ENCODE measurements around the gene CSGALNACT2.

Gene CSGALNACT2

DNA sequence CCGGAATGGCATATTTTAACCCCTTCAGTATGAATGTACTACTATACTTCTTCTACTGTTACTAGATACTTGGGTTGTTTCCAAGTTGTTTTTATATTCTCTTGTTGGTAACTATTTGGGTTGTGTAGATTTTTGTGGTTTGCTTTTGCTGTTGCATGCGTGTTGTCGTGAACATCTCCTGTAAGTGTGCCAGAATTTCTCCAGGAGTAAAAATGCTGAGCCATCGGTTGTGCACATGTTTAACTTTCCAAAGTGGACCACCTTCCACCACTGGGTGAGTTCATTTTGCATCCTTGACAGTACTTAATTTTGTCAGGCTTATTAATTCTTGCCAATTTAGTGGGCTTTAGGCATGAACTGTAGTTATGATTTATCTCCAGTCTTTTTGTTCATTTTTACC is 47.9 kb downstream of the CSGALNACT2 start:
- DNase-seq (ENCODE audit: low read depth in 2 of 2), result no peak

DNA sequence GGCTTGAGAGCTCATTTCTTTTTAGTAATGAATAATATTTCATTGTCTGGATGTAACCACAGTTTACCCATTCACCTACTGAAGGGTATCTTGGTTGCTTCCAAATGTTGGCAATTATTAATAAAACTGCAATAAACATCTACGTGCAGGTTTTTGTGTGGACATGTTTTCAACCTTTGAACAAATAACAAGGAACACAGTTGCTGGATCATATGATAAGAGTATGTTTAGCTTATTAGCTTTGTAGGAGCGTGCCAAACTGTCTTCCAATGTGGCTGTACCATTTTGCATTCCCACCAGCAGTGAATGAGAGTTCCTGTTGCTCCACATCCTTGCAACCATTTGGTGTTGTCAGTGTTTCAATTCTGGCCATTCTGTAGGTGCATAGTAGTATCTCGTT is 49.0 kb downstream of the CSGALNACT2 start:
- DNase-seq (ENCODE audit: low read depth in 2 of 2), result no peak

DNA sequence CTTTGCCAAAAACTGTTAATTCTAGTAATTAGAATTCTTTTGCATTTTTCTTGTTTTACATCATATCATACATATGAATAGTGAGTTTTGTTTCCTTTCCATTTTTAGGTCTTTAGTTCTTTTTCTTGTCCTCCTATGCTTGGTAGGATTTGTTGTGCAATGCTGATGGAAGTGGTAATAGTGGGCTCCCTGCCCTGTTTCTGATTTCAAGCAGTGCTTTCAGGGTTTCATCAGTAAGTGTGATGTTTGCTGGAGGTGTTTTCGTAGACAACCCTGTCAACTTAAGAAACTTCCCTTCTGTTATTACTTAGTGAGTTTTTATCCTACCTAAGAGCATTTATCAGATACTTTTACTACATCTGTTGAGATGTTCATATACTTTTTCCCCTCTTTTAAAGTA is 50.5 kb downstream of the CSGALNACT2 start:
- DNase-seq (ENCODE audit: low read depth in 2 of 2), result no peak

DNA sequence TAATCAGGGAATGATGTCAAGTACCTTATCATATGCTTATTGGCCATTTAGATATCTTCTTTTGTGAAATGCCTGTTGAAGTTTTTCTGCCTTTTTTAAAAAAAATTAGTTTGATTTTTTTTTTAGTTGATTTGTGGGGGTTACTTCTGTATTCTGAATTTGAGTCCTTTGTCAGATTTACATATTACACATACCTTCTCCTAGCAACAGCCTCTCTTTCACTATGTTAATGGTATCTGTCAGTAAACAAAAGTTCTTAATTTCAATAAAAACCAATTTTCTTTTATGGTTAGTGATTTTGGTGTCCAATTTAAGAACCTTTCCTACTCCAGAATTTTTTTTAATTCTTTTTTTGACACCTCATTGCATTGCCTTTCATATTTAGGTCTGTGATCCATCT is 52.0 kb downstream of the CSGALNACT2 start:
- DNase-seq (ENCODE audit: low read depth in 2 of 2), result no peak

DNA sequence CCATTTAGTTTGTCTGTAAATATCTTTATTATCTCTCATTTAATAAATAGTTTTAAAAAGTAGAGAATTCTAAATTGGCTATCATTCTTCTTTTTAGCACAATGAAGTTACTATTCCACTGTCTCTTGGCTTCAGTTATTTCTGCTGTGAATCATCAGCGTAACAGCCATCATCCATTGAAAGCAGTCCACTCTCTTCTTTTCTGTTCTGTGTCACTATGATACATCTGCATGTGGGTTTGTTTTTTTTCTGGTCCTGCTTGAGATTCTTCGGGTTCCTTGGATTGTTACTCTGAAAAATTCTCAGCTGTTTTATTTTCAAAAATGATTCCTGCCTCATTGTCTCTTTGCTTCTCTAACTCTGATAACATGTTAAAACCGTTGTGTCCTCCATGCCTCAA is 52.5 kb downstream of the CSGALNACT2 start:
- DNase-seq (ENCODE audit: low read depth in 2 of 2), result no peak

DNA sequence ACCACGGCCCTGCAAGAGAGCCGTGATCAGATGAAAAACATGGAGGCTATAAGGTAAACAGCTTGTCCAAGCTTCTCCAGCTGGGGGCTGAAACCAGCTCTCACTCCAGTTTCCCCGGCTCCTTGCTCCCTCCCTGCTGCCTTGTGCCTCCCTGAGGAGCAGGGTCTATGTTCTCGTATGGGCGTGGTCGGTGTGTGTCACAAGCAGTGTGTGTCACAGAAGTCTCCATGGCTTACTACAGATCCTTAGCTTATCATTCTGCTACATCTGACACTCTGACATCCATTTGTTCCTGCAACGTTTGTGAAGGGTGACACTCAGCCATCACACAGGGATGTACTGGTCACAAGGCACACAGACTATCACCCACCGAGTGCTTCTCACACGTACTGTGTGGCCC is 54.6 kb downstream of the CSGALNACT2 start:
- DNase-seq (ENCODE audit: low read depth in 2 of 2), result no peak

DNA sequence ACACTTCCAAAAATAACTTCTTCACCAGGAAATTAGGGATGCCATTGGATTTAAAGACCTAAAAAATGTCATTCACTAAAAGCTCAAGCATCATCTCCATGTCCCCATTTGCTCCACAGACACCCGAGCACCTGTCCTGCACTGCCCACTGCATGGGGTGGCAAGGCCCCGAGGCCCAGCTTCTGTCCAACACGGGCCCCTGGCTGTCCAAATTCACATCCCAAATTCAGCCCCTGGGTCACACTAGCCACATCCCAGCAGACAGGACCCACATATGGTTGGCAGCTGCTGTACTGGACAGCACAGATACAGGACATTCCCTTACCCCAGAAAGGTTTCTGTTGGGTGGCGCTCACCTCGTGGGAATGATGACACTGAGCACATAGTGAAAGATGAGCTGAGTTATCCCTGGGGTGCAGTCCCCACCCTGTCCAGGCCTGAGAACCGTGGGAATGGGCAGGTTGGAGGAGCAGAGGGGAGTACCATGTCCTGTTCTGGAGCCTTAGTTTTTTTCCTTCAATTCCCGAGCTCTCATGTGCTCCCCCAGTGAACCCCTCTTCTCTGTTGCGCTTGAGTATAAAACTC is 55.3 kb downstream of the CSGALNACT2 start:
- DNase-seq (ENCODE audit: low read depth in 2 of 2), result no peak

DNA sequence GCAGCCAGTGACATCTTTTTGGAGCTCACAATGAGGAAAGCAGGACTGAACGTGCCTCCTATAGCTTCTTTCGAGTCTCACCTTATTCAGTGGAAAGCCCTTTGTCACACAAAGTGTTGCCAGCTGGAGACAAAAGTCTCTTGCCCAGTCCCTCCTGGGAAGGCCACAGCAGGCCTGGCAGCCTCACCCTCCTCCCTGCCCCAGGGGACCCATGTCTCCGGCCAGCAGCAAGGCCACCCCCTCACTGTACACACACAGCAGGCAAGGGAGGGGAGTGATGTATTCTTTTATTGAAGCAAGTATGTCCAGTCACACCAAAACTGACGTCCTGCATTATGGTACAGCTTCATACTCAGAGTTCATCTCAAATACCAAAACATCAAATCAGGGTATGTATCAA is 56.0 kb downstream of the CSGALNACT2 start:
- no peak for DNase-seq (ENCODE audit: low read depth in 2 of 2)

DNA sequence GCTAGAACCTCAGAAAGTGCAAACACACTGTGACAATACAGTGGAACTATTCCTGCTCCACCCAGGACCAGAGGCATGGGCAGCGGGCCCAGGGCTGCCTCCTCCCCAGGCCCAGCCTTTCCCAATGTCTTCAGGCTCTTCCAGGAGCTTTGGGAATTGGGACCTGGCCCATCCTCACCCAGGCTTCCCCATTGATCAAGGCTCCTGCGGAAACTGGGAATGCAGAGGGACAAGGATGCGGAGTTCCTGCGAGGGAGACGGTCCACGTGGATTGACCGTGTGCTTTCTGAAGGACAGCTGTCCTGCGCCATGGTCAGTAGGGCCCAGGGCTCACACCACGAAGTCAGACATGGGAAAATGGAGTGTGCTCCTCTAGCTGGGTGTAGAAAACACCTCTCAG is 56.6 kb downstream of the CSGALNACT2 start:
- DNase-seq (ENCODE audit: low read depth in 2 of 2), result no peak

DNA sequence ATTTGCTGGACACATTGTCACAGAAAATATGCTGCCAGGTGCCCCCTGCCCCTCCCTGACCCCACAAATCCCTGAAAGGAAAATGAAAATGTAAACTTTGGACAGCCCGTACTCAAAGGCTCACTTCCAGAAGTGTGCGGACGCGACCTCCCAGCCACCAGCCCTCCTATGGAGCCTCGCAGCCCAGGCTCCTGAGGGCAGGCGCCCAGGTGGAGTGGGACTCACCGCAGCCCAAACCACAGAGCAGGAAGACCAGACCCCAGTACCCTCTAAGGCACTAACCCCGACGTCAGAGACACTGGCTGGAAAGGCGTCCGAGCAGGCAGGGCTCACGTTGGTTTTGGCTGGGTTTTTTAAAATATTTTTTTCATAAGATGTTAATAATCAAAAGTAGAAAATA is 57.3 kb downstream of the CSGALNACT2 start:
- no peak for DNase-seq (ENCODE audit: low read depth in 2 of 2)

DNA sequence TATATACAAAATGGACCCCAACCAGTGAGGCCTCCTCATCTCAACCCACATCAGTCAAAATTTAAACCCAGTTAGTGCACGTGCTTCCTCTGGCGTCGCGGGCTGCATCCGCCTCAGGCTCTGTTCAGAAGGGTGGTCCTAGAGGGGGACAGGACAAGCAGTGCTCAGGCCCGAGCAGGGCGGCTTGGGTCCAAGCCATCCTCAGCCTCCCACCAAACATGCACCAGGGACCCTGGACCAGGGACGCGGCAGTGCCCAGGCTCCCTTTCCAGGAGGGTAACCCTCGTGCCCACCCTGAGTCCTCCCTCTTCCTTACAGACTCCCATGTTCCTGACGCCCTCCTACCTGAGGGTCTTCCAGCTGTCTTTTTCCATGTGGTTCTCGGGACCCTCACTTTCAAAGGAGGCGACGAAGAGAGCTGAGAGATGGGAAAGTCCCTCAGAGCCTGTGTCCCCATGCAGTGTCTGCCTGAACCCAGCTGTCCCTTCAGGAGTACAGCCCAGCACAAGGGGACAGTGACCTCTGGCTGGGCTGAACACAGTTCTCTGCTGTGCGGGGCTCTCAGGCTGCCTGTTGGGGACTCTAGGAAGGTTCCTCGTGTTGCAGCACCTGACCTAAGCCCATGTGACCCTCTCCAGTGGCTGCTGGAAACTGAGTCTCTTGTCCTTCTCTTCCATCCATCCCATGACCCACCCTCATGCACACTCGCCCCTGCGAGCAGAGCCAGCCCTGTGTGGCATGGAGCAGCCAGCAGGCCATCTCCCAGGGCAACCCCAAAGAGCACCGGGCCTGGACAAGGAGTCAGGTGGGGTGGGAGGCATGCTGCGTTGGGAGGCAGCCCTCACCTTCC is 58.1 kb downstream of the CSGALNACT2 start:
- no peak for DNase-seq (ENCODE audit: low read depth in 2 of 2)

DNA sequence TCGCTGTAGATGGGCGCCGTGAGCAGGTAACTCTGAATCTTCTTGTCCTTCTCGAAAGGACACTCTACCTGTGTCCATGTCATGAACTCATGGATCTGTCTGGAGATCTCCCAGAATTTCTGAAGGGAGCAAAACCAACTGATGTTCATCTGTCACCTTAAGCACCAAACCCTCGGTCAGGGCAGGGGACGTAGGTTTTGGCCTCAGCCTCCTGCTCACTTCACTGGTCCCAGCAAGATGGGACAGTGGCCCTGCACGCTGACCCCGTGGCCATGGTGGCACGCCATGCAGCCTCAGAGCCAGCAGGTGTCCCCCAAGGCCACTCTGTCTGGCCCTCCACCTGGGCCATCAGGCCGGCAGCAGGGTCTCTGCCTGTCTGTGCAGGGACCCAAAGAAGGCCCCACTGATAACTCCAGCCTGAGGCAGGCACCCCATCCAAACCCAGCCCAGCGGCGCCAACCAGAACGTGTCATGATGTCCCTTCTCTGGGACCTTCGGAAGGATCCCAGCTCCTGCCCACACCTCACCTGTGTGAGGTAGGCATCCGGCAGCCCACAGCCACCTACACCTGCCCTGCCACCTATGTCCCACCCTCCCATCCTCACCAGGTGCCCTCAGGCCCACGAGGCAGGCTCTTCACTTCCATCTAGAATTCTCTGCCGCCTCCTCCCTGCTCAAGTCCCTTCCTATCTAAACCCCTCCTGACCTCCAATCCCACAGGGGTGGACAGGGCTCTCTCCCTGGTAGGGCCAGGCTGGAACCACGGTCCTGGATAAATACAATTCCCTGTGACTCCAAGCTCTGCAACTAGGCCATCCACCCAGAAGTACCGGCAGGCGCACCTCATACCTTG is 59.0 kb downstream of the CSGALNACT2 start:
- DNase-seq (ENCODE audit: low read depth in 2 of 2), result no peak

DNA sequence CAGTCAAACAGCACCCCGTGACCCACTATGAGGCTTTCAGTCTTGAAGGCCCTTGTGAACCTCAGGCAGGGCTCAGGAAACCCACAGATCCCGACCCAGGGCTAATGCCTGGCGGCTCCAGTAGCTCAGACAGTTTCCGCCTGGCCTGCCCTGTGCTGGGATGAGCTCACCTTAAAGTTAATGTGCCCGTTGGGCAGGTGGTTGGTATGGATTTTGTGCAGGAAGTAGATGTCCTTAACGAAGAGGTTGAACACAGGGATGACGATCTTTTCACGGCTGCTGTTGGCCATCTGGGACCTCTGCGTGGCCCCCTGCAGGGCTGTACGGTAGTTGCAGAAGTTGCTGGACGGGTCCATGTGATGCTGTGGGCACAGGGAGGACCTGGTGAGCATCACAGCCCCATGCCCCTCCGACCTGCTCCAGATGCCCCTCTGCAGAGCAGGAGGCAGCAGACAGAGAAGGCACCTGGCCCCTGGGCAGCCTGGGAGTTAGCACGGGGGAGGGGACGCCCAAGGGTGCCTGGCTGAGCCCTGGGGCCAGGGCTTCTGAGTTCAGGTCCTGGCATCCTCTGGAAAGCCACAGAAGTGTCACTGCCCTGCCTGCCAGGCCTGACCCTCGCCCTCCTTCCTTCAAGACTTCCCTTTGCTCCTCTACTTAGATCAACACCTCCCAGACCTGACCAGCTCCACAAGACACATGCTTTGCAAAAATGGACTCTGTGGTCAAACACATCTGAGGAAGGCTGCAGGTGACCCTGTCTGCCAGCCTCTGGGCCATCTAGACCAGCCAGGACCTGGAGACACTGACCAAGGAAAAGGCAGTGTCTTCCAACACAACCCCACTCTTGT is 59.8 kb downstream of the CSGALNACT2 start:
- no peak for DNase-seq (ENCODE audit: low read depth in 2 of 2)

DNA sequence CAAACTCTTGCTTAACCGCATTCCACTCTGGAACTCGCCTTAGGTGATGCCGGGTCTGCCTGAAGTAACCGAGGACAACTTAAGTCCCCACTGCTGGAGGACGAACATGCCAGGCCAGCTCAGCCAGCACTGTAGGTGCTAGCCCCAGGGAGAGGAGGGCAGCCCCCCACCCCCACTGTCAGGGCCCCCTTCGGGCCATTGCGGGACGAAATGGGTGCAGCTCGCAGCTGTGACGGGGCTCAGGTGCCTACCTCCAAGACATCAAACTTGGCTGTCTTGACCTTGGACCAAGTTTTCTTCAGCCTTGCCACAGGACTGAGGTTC is 60.4 kb downstream of the CSGALNACT2 start:
- no peak for DNase-seq (ENCODE audit: low read depth in 2 of 2)

DNA sequence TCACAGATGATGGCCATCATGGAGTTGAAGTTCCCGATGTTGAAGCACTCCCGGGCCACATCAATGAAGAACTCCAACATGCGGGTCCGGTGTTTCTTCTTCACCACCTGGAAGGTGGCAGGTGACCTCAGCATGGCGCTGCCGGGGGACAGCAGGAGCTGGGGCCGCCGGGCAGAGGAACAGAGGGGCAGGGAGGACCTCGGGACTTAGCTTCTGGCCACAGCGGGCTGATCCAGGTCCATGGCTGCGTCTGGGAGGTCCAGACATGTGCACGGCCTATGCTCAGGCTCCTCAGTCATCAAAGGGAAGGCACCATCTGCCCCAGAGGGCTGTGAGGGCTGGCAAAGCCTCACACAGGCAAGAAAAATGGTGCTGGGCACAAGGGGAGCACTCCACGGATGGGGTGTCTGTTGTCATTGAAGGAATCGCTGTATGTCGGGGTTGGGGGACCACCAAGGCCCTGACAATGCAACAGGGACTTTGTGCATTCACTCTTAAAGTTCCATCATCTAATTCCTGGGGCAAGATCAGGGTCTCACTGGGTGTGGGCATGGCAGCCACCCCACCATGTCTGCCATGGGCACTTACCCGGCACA is 60.9 kb downstream of the CSGALNACT2 start:
- no peak for DNase-seq (ENCODE audit: low read depth in 2 of 2)

DNA sequence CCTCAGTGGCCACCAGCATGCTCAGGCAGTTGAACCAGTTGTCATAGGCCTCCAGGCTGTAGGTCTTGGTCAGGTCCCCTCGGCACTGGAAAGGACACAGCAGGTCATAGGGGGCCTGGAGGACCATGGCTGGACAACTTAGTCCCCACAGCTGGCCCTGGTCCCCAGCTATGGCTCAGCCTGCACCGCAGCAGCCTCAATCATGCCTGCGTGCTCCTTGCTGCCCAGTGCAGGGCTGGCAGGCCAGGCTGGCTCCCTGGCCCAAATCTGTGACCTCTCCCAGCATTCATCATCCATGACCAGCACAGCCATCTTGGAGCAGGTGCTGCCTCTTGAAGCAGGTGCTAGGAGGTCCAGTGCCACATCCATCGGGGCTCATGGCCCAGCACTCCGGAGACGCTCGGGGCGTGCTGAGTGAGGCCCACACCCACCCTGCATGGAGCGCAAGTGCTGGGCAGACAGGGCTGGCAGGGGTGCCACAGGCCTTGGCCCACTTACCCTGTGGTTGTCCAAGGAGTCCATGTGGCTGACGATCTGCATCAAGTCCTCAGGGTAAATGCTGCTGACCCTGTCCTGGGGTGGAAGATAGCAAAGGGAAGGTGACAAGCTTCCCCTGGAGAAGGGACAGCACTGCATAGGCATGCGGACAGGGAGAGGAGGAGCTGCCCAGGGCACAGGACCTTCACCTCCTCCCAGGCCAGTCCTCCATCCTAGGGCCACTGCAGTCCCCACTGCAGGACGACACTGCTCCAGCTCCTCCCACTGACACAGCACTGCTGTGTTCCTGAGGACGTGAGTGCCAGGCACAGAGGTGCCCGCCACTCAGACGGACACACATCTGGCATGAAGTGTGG is 61.7 kb downstream of the CSGALNACT2 start:
- DNase-seq (ENCODE audit: low read depth in 2 of 2), result no peak

DNA sequence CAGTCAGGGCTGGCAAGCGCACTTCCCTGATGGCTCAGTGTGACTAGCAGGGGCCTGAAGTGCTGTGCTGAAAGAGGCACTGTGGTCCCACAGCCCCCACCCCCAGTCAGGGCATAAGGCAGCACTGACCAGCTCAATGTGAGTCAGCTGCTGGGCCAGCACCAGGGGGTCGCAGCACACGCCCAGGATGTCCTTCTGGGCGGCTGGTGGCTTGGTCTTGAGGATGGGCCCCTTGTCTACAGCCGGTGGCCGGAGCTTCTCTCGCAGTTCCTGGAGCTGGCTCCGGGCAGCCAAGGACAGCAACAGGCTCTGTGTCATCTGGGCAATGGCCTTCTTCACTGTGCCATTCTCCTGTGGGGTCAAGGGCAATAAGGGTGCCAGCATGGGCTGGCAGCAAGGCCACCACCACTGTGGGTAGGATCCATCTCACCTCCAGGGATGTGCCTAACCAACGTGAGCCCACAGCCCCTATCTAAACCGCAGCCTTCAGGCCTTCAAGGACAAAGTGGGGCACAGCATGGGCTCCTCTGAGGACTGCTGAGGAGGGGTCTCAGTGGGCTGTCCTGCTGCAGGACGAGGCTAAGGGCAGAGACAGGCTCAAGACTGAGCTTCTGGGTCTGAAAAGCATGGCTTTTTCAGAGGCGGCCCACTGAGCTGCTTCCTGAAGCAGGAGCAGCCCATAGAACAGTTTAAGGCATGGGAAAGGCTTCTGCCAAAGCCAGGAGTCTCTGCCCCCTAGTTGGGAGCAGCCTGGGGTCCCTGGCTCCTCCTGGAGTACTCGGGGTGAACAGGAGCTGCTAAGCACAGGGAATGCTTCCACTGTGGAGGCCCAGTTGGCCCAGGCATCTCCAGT is 62.5 kb downstream of the CSGALNACT2 start:
- DNase-seq (ENCODE audit: low read depth in 2 of 2), result no peak

DNA sequence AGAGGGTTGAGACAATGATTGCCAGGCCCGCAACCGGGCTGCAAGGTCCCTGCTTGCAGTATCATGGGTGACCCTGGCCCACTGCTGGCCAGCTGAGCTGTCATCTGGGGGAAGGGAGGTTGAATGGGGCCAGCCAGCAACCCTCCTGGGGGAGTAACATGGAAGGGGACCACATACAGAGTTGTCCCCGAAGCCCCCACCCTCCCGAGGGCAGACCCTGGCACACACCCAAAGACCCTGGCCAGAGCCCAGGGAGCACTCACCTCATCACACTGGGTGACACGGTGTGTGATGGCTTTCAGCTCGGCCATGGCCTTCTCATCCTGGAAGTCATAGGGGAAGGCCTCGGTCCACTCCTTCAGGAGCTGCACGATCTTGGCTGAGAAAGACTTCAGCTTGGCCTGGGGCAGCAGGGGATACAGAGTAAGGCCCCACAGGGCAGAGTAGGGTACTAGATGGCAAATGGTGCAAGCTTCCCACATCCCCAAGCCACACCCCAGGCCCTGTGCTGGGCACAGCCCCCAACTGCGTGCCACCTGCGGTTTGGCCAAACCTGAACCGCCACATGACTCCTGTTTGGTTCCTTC is 63.4 kb downstream of the CSGALNACT2 start:
- no peak for DNase-seq (ENCODE audit: low read depth in 2 of 2)

DNA sequence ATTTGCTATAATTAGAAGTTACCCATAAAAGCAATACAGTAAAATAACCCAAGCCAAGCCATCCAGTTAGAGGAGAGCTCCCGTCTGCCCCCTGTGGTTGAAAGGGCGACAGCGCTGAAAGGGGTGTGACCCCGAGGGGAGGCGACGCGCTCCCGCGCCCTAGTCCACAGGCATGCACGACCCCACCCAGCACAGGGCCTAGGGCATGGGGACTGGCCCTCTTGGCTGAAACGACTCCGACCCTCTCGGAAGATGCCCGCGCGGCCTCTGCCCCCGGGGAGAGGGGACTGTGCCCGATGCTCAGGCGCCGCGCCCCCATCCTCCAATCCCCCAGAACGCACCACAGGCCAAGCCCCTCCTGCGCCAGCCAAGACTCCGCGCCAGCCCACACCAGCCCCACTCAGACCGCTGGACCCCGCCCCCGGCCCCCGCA is 64.0 kb downstream of the CSGALNACT2 start:
- DNase-seq (ENCODE audit: low read depth in 2 of 2), result peak; percentile 37 to 44
